ENCODE results near the gene CSGALNACT2. TPM values are rescaled to one million over a fixed set of nuclear protein-coding genes. Genes with fewer than 3 reads are reported as not detected.

CSGALNACT2 gene
- total RNA-seq, 2 experiments from 2014 or later: 13.2 to 33.6 TPM

DNA sequence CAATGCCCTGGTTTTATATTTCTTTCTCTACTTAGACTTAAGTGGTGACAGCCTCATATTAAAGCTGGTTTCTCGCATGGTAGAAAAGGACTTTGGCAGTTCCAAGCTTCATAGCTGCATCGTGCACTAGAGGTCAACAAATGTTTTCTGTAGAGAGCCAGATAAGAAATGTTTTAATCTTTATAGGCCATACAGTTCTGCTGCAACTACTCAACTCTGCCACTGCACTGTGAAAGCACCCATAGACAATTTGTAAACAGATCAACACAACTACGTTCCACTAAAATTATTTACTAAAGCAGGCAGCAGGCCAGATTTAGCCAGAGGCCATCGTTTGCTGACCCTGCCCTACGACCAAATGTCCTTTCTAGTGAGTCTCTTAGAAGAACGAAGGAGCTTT is 36.7 kb downstream of the CSGALNACT2 start:
- Histone ChIP-seq H3K9me3 (ENCODE audit: low read length) (peaks cover 7% of the 10 kb centered on the region; the same call in 1 of the 2 replicates), H3K36me3 (ENCODE audit: insufficient read depth, low read length) (peaks cover 92% of the 10 kb centered on the region), H3K27ac (ENCODE audit: low read depth, low read length, poor library complexity, severe bottlenecking) (no peak overlapping the region), H3K4me2 (ENCODE audit: low read length) (no peak overlapping the region), H4K20me1 (ENCODE audit: insufficient read depth, low read length) (no peaks in the 10 kb centered on the region), H3K4me3 (ENCODE audit: low read depth, low read length, poor library complexity, severe bottlenecking) (no peak overlapping the region), H3K9me2 (ENCODE audit: insufficient read depth, low read length) (no peaks in the 10 kb centered on the region), H3K79me2 (ENCODE audit: insufficient read depth, low read depth, low read length) (no peaks in the 10 kb centered on the region), H2AFZ (ENCODE audit: low read length) (no peak overlapping the region), H3K4me1 (ENCODE audit: insufficient read depth, low read length, poor library complexity, severe bottlenecking) (no peaks in the 10 kb centered on the region)
- CTCF ChIA-PET (ENCODE audit: unreplicated experiment): no interaction called here
- POLR2A ChIA-PET: interaction anchor here (1.1 kb wide), 1 partner anchor 10 kb away, joined by 3 read pairs; no protein-coding TSS in a partner anchor
- intact Hi-C loops (cut with micrococcal nuclease; ENCODE audit: unreplicated experiment): no loop called here
- no peak for TF ChIP-seq EZH2phosphoT487 (IDR thresholded peaks at IDR 0.05; ENCODE audit: borderline replicate concordance, low read depth, low read length)
- TF ChIP-seq, protein P1, sequence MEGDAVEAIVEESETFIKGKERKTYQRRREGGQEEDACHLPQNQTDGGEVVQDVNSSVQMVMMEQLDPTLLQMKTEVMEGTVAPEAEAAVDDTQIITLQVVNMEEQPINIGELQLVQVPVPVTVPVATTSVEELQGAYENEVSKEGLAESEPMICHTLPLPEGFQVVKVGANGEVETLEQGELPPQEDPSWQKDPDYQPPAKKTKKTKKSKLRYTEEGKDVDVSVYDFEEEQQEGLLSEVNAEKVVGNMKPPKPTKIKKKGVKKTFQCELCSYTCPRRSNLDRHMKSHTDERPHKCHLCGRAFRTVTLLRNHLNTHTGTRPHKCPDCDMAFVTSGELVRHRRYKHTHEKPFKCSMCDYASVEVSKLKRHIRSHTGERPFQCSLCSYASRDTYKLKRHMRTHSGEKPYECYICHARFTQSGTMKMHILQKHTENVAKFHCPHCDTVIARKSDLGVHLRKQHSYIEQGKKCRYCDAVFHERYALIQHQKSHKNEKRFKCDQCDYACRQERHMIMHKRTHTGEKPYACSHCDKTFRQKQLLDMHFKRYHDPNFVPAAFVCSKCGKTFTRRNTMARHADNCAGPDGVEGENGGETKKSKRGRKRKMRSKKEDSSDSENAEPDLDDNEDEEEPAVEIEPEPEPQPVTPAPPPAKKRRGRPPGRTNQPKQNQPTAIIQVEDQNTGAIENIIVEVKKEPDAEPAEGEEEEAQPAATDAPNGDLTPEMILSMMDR (conservative IDR thresholded peaks at IDR 0.05; ENCODE audit: low read length): no peak
- BruUV-seq (replicated peaks): no TSS peak
- no peak for DNase-seq (ENCODE audit: low spot score)

GRCh38 chr10:43176271-43176670 is 38.0 kb downstream of the CSGALNACT2 start:
- no peak for DNase-seq (ENCODE audit: low spot score)
- CTCF ChIA-PET (ENCODE audit: unreplicated experiment): no interaction called here
- H3K4me2 ChIP-seq (ENCODE audit: low read length): no peak overlapping the region
- POLR2A ChIA-PET: interaction anchor here (0.6 to 0.8 kb wide), 3 partner anchors 16 to 132 kb away, joined by 3 read pairs; no protein-coding TSS in a partner anchor
- no peaks in the 10 kb centered on the region for H3K4me1 ChIP-seq (ENCODE audit: insufficient read depth, low read length, poor library complexity, severe bottlenecking)
- H2AFZ ChIP-seq (ENCODE audit: low read length): no peak overlapping the region
- no peaks in the 10 kb centered on the region for H4K20me1 ChIP-seq (ENCODE audit: insufficient read depth, low read length)
- no peak overlapping the region for H3K27ac ChIP-seq (ENCODE audit: low read depth, low read length, poor library complexity, severe bottlenecking)
- H3K4me3 ChIP-seq (ENCODE audit: low read depth, low read length, poor library complexity, severe bottlenecking): no peak overlapping the region
- H3K36me3 ChIP-seq (ENCODE audit: insufficient read depth, low read length): peaks cover 94% of the 10 kb centered on the region
- TF ChIP-seq EZH2phosphoT487 (IDR thresholded peaks at IDR 0.05; ENCODE audit: borderline replicate concordance, low read depth, low read length): no peak
- TF ChIP-seq, protein P1 (conservative IDR thresholded peaks at IDR 0.05; ENCODE audit: low read length): no peak
- intact Hi-C loops (cut with micrococcal nuclease; ENCODE audit: unreplicated experiment): no loop called here
- H3K9me2 ChIP-seq (ENCODE audit: insufficient read depth, low read length): no peaks in the 10 kb centered on the region
- H3K79me2 ChIP-seq (ENCODE audit: insufficient read depth, low read depth, low read length): no peaks in the 10 kb centered on the region
- BruUV-seq (replicated peaks): no TSS peak
- H3K9me3 ChIP-seq (ENCODE audit: low read length): peaks cover 7% of the 10 kb centered on the region; the same call in 1 of the 2 replicates

DNA sequence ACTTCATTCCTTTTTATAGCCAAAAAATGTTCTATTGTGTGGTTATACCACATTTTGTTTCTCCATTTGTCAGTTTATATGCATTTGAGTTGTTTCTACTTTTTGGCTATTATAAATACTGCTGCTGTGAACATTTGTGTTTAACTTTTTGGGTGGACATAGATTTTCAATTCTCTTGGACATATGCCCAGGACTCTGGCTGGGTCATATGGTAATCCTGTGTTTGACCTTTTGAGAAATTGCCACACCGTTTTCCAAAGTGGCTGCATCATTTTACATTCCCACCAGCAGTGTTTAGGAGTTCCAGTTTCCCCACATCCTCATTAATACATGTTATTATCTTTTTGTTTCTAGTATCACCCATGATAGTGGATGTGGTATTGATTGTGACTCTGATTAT is 39.4 kb downstream of the CSGALNACT2 start:
- H3K36me3 ChIP-seq (ENCODE audit: insufficient read depth, low read length): peaks cover 93% of the 10 kb centered on the region

More for the DNA sequence above, 39.4 kb downstream of the CSGALNACT2 start:
- Histone ChIP-seq H3K4me3 (ENCODE audit: low read depth, low read length, poor library complexity, severe bottlenecking) (no peak overlapping the region), H2AFZ (ENCODE audit: low read length) (no peak overlapping the region), H3K79me2 (ENCODE audit: insufficient read depth, low read depth, low read length) (no peaks in the 10 kb centered on the region), H3K9me3 (ENCODE audit: low read length) (peaks cover 7% of the 10 kb centered on the region; the same call in 1 of the 2 replicates), H3K4me2 (ENCODE audit: low read length) (no peak overlapping the region), H3K4me1 (ENCODE audit: insufficient read depth, low read length, poor library complexity, severe bottlenecking) (no peaks in the 10 kb centered on the region), H3K27ac (ENCODE audit: low read depth, low read length, poor library complexity, severe bottlenecking) (no peak overlapping the region), H4K20me1 (ENCODE audit: insufficient read depth, low read length) (no peaks in the 10 kb centered on the region), H3K9me2 (ENCODE audit: insufficient read depth, low read length) (no peaks in the 10 kb centered on the region)
- no peak for TF ChIP-seq EZH2phosphoT487 (IDR thresholded peaks at IDR 0.05; ENCODE audit: borderline replicate concordance, low read depth, low read length)
- TF ChIP-seq, protein P1 (conservative IDR thresholded peaks at IDR 0.05; ENCODE audit: low read length): no peak
- BruUV-seq (replicated peaks): no TSS peak
- ChIA-PET CTCF (ENCODE audit: unreplicated experiment) (no interaction called here), POLR2A (no interaction called here)
- DNase-seq (ENCODE audit: low spot score): no peak
- intact Hi-C loops (cut with micrococcal nuclease; ENCODE audit: unreplicated experiment): no loop called here
